Measurements from ENCODE around the gene MCCC2. TPM values are rescaled to one million over a fixed set of nuclear protein-coding genes. Genes with fewer than 3 reads are reported as not detected.
"Not testable (repeated sequence)": the region's sequence is repeated elsewhere in the genome, so short reads cannot be mapped to it uniquely, and the experiment has no call there.

MCCC2 gene
- total RNA-seq (10 to 100 TPM; 27.2 to 32.8 (median 27.5) TPM), total RNA-seq (24.9 to 73.5 (median 51.1) reads per million in 29 experiments)
- total RNA-seq (2013), result 35.4 TPM

GRCh38 chr5:71586941-71587765 is at the start of gene MCCC2:
TSS of gene MCCC2 (plus strand) at chr5:71587340. CDS start at chr5:71587426, 86 bp downstream.
- Mint-ChIP-seq H3K27me3 (no peaks in the 10 kb centered on the region), H3K36me3 (peaks cover 4% of the 10 kb centered on the region), H3K27ac (peak within 1 kb of the TSS; percentile 97 to 99), H3K9me3 (no peaks in the 10 kb centered on the region), H3K4me3 (peak within 1 kb of the TSS; percentile 84 to 96 (median 90)), H3K4me1 (peaks cover 36 to 42% (median 42%) of the 10 kb centered on the region in 3 donors)
- no peaks in the 10 kb centered on the region for H3K36me3 ChIP-seq (ENCODE audit: control insufficient read depth in 2 of 2, extremely low read depth in 1 of 2, insufficient read depth in 1 of 2, low read length in 1 of 2)
- H3K9me3 ChIP-seq, result no peaks in the 10 kb centered on the region
- H3K27me3 ChIP-seq (replicated peaks in 1 of 2; ENCODE audit: control insufficient read depth in 2 of 2, extremely low read depth in 1 of 2, insufficient read depth in 2 of 2, low read length in 1 of 2), result no peaks in the 10 kb centered on the region
- DNase-seq (peak; percentile 89 to 97 (median 96)), ATAC-seq (replicated peaks in 1 of 4) (peak; percentile 97 to 100 (median 99))
- ChIA-PET POLR2A (interaction anchor here in 1 of 2 donors (0.7 to 1.4 kb wide), 2 partner anchors 10 to 28 kb away, joined by 3 to 4 read pairs; no protein-coding TSS in a partner anchor), CTCF (interaction anchor here (0.5 to 2.7 kb wide), 5 partner anchors 8 to 107 kb away, joined by 3 to 32 read pairs (median 4); no protein-coding TSS in a partner anchor)
- WGBS (ENCODE audit: insufficient coverage), result under 1% methylated on average over 56 of the region's 56 CpGs
- peak within 1 kb of the TSS; percentile 88 for H3K4me3 ChIP-seq (ENCODE audit: control insufficient read depth in 1 of 2, extremely low read depth in 1 of 2, low read length in 1 of 2)
- H3K4me1 ChIP-seq (ENCODE audit: control insufficient read depth in 1 of 2, extremely low read depth in 1 of 2, insufficient read depth in 2 of 2, low read length in 2 of 2), result peaks cover 10 to 32% of the 10 kb centered on the region in 2 experiments
- peak within 1 kb of the TSS; percentile 94 for H3K27ac ChIP-seq (ENCODE audit: low read length)

DNA sequence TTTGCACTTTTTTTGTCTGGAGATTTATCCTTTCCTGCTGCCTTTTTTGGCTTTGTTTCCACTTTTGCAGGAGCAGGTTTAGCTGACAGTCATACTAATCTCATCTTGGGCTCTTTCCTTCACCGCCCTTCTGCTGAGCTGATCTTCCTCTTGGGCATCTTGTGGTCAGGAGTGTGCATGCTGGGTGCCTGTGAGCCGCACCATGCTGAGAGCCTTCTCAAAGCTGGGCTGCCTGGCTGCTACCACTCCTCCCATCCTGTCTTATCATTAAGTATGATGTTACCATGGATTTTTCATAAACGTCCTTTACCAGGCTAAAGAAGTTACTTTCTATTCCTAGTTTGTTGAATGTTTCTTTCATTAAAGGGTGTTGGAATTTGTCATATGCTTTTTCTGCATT is 49.5 kb upstream of the MCCC2 start:
- ATAC-seq (replicated peaks in 1 of 4), result no peak
- no CpG with 5 or more reads among the region's 3 CpGs for WGBS (ENCODE audit: insufficient coverage)
- no peak overlapping the region for H3K4me3 ChIP-seq (ENCODE audit: control insufficient read depth in 1 of 2, extremely low read depth in 1 of 2, low read length in 1 of 2)

GRCh38 chr5:71550885-71551284 is 36.3 kb upstream of the MCCC2 start:
- H3K4me1 Mint-ChIP-seq; H3K4me3 ChIP-seq (ENCODE audit: control insufficient read depth in 1 of 2, extremely low read depth in 1 of 2, low read length in 1 of 2); POLR2A ChIA-PET; H3K9me3 ChIP-seq; DNase-seq; H3K9me3 Mint-ChIP-seq; H3K4me3 Mint-ChIP-seq; H3K27ac Mint-ChIP-seq; H3K27ac ChIP-seq (ENCODE audit: low read length); ATAC-seq (replicated peaks in 1 of 4); H3K27me3 ChIP-seq (replicated peaks in 1 of 2; ENCODE audit: control insufficient read depth in 2 of 2, extremely low read depth in 1 of 2, insufficient read depth in 2 of 2, low read length in 1 of 2); H3K27me3 Mint-ChIP-seq; H3K4me1 ChIP-seq (ENCODE audit: control insufficient read depth in 1 of 2, extremely low read depth in 1 of 2, insufficient read depth in 2 of 2, low read length in 2 of 2): not testable (repeated sequence)
- peaks cover 10 to 55% of the 10 kb centered on the region in 2 donors for H3K36me3 ChIP-seq (ENCODE audit: control insufficient read depth in 2 of 2, extremely low read depth in 1 of 2, insufficient read depth in 1 of 2, low read length in 1 of 2)
- CTCF ChIA-PET, result interaction anchor here in 1 of 2 donors (0.7 kb wide), 1 partner anchor 68 kb away, joined by 3 read pairs; no protein-coding TSS in a partner anchor
- H3K36me3 Mint-ChIP-seq, result peaks cover 63% of the 10 kb centered on the region
- WGBS (ENCODE audit: insufficient coverage), result no CpG with 5 or more reads among the region's 7 CpGs

More for the DNA sequence above, 49.5 kb upstream of the MCCC2 start:
- Histone ChIP-seq H3K9me3 (no peaks in the 10 kb centered on the region), H3K27me3 (replicated peaks in 1 of 2; ENCODE audit: control insufficient read depth in 2 of 2, extremely low read depth in 1 of 2, insufficient read depth in 2 of 2, low read length in 1 of 2) (no peaks in the 10 kb centered on the region), H3K36me3 (ENCODE audit: control insufficient read depth in 2 of 2, extremely low read depth in 1 of 2, insufficient read depth in 1 of 2, low read length in 1 of 2) (peaks cover 4 to 32% of the 10 kb centered on the region in 2 donors), H3K4me1 (ENCODE audit: control insufficient read depth in 1 of 2, extremely low read depth in 1 of 2, insufficient read depth in 2 of 2, low read length in 2 of 2) (no peaks in the 10 kb centered on the region), H3K27ac (ENCODE audit: low read length) (no peak overlapping the region)
- ChIA-PET POLR2A (no interaction called here), CTCF (no interaction called here)
- DNase-seq, result no peak
- no peak overlapping the region for H3K27ac Mint-ChIP-seq
- H3K9me3 Mint-ChIP-seq, result no peaks in the 10 kb centered on the region
- H3K27me3 Mint-ChIP-seq, result no peaks in the 10 kb centered on the region
- no peak overlapping the region for H3K4me3 Mint-ChIP-seq
- peaks cover 8 to 15% (median 10%) of the 10 kb centered on the region in 3 donors for H3K4me1 Mint-ChIP-seq
- peaks cover 64% of the 10 kb centered on the region for H3K36me3 Mint-ChIP-seq

- H3K36me3 ChIP-seq (ENCODE audit: control insufficient read depth in 2 of 2, extremely low read depth in 1 of 2, insufficient read depth in 1 of 2, low read length in 1 of 2), result peaks cover 7 to 50% of the 10 kb centered on the region in 2 donors
- H3K9me3 Mint-ChIP-seq; H3K27ac ChIP-seq (ENCODE audit: low read length); H3K9me3 ChIP-seq; DNase-seq; CTCF ChIA-PET; H3K4me3 ChIP-seq (ENCODE audit: control insufficient read depth in 1 of 2, extremely low read depth in 1 of 2, low read length in 1 of 2); H3K27me3 Mint-ChIP-seq; H3K27ac Mint-ChIP-seq; ATAC-seq (replicated peaks in 1 of 4); H3K4me1 Mint-ChIP-seq; H3K4me3 Mint-ChIP-seq; POLR2A ChIA-PET; H3K4me1 ChIP-seq (ENCODE audit: control insufficient read depth in 1 of 2, extremely low read depth in 1 of 2, insufficient read depth in 2 of 2, low read length in 2 of 2); H3K27me3 ChIP-seq (replicated peaks in 1 of 2; ENCODE audit: control insufficient read depth in 2 of 2, extremely low read depth in 1 of 2, insufficient read depth in 2 of 2, low read length in 1 of 2): not testable (repeated sequence)
- 96% methylated on average over 5 of the region's 27 CpGs for WGBS (ENCODE audit: insufficient coverage)
- H3K36me3 Mint-ChIP-seq, result peaks cover 64% of the 10 kb centered on the region
Observed at GRCh38 chr5:71551582-71551981, 35.6 kb upstream of the MCCC2 start.

GRCh38 chr5:71552026-71552749 is 35.0 kb upstream of the MCCC2 start:
- H3K4me3 ChIP-seq (ENCODE audit: control insufficient read depth in 1 of 2, extremely low read depth in 1 of 2, low read length in 1 of 2); H3K9me3 ChIP-seq; H3K27ac Mint-ChIP-seq; ATAC-seq (replicated peaks in 1 of 4); DNase-seq; H3K27ac ChIP-seq (ENCODE audit: low read length); H3K4me3 Mint-ChIP-seq; H3K27me3 ChIP-seq (replicated peaks in 1 of 2; ENCODE audit: control insufficient read depth in 2 of 2, extremely low read depth in 1 of 2, insufficient read depth in 2 of 2, low read length in 1 of 2); H3K9me3 Mint-ChIP-seq; H3K4me1 Mint-ChIP-seq; H3K4me1 ChIP-seq (ENCODE audit: control insufficient read depth in 1 of 2, extremely low read depth in 1 of 2, insufficient read depth in 2 of 2, low read length in 2 of 2); H3K27me3 Mint-ChIP-seq; CTCF ChIA-PET: not testable (repeated sequence)
- WGBS (ENCODE audit: insufficient coverage), result 100% methylated on average over 16 of the region's 53 CpGs
- peaks cover 64% of the 10 kb centered on the region for H3K36me3 Mint-ChIP-seq
- peaks cover 9 to 49% of the 10 kb centered on the region in 2 donors for H3K36me3 ChIP-seq (ENCODE audit: control insufficient read depth in 2 of 2, extremely low read depth in 1 of 2, insufficient read depth in 1 of 2, low read length in 1 of 2)
- POLR2A ChIA-PET, result interaction anchor here in 1 of 2 donors (0.7 kb wide), 1 partner anchor 45 kb away, joined by 4 read pairs; no protein-coding TSS in a partner anchor

DNA sequence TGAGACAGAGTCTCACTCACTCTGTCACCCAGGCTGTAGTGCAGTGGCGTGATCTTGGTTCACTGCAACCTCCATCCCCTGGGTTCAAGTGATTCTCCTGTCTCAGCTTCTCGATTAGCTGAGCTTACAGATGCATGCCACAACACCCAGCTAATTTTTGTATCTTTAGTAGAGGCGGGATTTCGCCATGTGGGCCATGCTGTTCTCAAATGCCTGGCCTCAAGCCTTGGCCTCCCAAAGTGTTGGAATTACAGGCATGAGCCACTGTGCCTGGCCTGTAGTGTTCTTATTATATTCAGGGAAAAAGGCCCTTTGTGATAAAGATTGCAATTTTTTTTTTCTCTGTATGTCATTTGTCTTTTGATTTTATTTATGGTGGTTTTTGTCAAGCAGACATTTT is 24.0 kb upstream of the MCCC2 start:
- no peaks in the 10 kb centered on the region for H3K4me1 ChIP-seq (ENCODE audit: control insufficient read depth in 1 of 2, extremely low read depth in 1 of 2, insufficient read depth in 2 of 2, low read length in 2 of 2)
- no peaks in the 10 kb centered on the region for H3K27me3 Mint-ChIP-seq
- WGBS (ENCODE audit: insufficient coverage), result no CpG with 5 or more reads among the region's 4 CpGs
- H3K9me3 Mint-ChIP-seq, result no peaks in the 10 kb centered on the region
- no peaks in the 10 kb centered on the region for H3K9me3 ChIP-seq
- H3K4me3 Mint-ChIP-seq, result no peak overlapping the region
- H3K4me3 ChIP-seq (ENCODE audit: control insufficient read depth in 1 of 2, extremely low read depth in 1 of 2, low read length in 1 of 2), result no peak overlapping the region
- H3K27ac ChIP-seq (ENCODE audit: low read length), result no peak overlapping the region
- DNase-seq (no peak), ATAC-seq (replicated peaks in 1 of 4) (no peak)
- POLR2A ChIA-PET, result no interaction called here
- H3K27ac Mint-ChIP-seq, result no peak overlapping the region
- no peaks in the 10 kb centered on the region for H3K27me3 ChIP-seq (replicated peaks in 1 of 2; ENCODE audit: control insufficient read depth in 2 of 2, extremely low read depth in 1 of 2, insufficient read depth in 2 of 2, low read length in 1 of 2)
- peaks cover 6 to 53% of the 10 kb centered on the region in 2 donors for H3K36me3 ChIP-seq (ENCODE audit: control insufficient read depth in 2 of 2, extremely low read depth in 1 of 2, insufficient read depth in 1 of 2, low read length in 1 of 2)
- peaks cover 39% of the 10 kb centered on the region for H3K36me3 Mint-ChIP-seq
- CTCF ChIA-PET, result no interaction called here
- no peaks in the 10 kb centered on the region for H3K4me1 Mint-ChIP-seq

All from T-cell (primary cell).